SK-N-SH treated with all-trans-retinoic acid at 6 μM for 48 hours (cell line): ENCODE results near the gene RFX7.

Source experiments
- ARNTL ChIP-seq: fragments of 450-650 bp; formaldehyde crosslinking; IDR thresholded peaks from 2 replicates; pipeline ENCODE4 v1.5.0; 2020; ENCODE audit warnings: low read depth, mild to moderate bottlenecking, moderate library complexity, borderline replicate concordance
- ISL1 ChIP-seq: fragments of 250-450 bp; sonication (Bioruptor Pico); IDR thresholded peaks from 2 replicates; pipeline ENCODE4 v2.1.2; 2022; ENCODE audit warnings: mild to moderate bottlenecking, moderate library complexity
- TCF4 ChIP-seq: fragments of 250-450 bp; sonication (Bioruptor Pico); IDR thresholded peaks from 2 replicates; pipeline ENCODE4 v1.8.0; 2021; ENCODE audit warnings: mild to moderate bottlenecking, moderate library complexity, borderline replicate concordance
- TOX ChIP-seq: fragments of 250-450 bp; sonication (Bioruptor Pico); IDR thresholded peaks from 2 replicates; pipeline ENCODE4 v1.8.0; 2021; ENCODE audit warnings: mild to moderate bottlenecking, moderate library complexity, borderline replicate concordance
- TF ChIP-seq, protein P1 (sequence below): fragments of 250-450 bp; sonication (Bioruptor Pico); IDR thresholded peaks from 2 replicates; pipeline ENCODE4 v1.8.0; 2021; ENCODE audit warnings: low read depth, mild to moderate bottlenecking, moderate library complexity, borderline replicate concordance
- TF ChIP-seq, protein P2 (sequence below): fragments of 250-450 bp; sonication (Bioruptor Pico); IDR thresholded peaks from 2 replicates; pipeline ENCODE4 v1.8.0; 2020; ENCODE audit warnings: mild to moderate bottlenecking, moderate library complexity, borderline replicate concordance
- TF ChIP-seq, protein P3 (sequence below): fragments of 250-450 bp; sonication (Bioruptor Pico); IDR thresholded peaks from 2 replicates; pipeline ENCODE4 v1.5.0; 2020; ENCODE audit warnings: mild to moderate bottlenecking, moderate library complexity

DNA sequence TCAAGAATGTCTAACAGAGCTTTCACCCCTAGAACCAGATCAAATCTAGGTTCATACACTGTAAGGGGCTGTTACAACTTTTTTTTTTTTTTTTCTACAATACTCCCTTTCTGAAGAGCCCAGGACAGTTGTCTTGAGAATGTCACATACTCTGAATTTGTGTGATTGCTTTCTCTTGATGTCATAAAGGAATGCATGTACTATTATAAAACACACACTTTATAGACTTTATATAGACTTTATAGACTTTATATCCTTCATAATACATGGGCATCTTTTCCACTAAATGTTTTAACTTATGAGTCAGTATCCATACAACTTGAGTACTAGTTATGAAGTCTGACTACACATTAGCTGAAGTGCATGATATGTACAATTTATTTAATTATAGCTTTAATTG lies 26.3 kb downstream of the RFX7 start:
- TF ChIP-seq, protein P1, sequence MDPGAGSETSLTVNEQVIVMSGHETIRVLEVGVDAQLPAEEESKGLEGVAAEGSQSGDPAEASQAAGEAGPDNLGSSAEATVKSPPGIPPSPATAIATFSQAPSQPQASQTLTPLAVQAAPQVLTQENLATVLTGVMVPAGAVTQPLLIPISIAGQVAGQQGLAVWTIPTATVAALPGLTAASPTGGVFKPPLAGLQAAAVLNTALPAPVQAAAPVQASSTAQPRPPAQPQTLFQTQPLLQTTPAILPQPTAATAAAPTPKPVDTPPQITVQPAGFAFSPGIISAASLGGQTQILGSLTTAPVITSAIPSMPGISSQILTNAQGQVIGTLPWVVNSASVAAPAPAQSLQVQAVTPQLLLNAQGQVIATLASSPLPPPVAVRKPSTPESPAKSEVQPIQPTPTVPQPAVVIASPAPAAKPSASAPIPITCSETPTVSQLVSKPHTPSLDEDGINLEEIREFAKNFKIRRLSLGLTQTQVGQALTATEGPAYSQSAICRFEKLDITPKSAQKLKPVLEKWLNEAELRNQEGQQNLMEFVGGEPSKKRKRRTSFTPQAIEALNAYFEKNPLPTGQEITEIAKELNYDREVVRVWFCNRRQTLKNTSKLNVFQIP (CRISPR knock-in tag): no peak
- no peak for TF ChIP-seq TOX
- TF ChIP-seq TCF4 (CRISPR knock-in tag): no peak
- TF ChIP-seq, protein P2, sequence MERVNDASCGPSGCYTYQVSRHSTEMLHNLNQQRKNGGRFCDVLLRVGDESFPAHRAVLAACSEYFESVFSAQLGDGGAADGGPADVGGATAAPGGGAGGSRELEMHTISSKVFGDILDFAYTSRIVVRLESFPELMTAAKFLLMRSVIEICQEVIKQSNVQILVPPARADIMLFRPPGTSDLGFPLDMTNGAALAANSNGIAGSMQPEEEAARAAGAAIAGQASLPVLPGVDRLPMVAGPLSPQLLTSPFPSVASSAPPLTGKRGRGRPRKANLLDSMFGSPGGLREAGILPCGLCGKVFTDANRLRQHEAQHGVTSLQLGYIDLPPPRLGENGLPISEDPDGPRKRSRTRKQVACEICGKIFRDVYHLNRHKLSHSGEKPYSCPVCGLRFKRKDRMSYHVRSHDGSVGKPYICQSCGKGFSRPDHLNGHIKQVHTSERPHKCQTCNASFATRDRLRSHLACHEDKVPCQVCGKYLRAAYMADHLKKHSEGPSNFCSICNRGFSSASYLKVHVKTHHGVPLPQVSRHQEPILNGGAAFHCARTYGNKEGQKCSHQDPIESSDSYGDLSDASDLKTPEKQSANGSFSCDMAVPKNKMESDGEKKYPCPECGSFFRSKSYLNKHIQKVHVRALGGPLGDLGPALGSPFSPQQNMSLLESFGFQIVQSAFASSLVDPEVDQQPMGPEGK (CRISPR knock-in tag): no peak
- TF ChIP-seq, protein P3, sequence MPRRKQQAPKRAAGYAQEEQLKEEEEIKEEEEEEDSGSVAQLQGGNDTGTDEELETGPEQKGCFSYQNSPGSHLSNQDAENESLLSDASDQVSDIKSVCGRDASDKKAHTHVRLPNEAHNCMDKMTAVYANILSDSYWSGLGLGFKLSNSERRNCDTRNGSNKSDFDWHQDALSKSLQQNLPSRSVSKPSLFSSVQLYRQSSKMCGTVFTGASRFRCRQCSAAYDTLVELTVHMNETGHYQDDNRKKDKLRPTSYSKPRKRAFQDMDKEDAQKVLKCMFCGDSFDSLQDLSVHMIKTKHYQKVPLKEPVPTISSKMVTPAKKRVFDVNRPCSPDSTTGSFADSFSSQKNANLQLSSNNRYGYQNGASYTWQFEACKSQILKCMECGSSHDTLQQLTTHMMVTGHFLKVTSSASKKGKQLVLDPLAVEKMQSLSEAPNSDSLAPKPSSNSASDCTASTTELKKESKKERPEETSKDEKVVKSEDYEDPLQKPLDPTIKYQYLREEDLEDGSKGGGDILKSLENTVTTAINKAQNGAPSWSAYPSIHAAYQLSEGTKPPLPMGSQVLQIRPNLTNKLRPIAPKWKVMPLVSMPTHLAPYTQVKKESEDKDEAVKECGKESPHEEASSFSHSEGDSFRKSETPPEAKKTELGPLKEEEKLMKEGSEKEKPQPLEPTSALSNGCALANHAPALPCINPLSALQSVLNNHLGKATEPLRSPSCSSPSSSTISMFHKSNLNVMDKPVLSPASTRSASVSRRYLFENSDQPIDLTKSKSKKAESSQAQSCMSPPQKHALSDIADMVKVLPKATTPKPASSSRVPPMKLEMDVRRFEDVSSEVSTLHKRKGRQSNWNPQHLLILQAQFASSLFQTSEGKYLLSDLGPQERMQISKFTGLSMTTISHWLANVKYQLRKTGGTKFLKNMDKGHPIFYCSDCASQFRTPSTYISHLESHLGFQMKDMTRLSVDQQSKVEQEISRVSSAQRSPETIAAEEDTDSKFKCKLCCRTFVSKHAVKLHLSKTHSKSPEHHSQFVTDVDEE: no peak
- no peak for TF ChIP-seq ARNTL
- TF ChIP-seq ISL1 (CRISPR knock-in tag): no peak
